MM.1S (cell line): ENCODE data around the gene GOLGA8J.

Experiments used
- DNase-seq: peaks from one replicate; pipeline ENCODE4 v3.0.0-alpha.2; 2015
- H2AFZ ChIP-seq: fragments of 300-600 bp; sonication (generic); 2 replicates; pipeline ENCODE4 v1.6.0; 2016; ENCODE audit warnings: antibody characterized with exemption, low read length
- H3F3A ChIP-seq: fragments of 300-600 bp; sonication (generic); 2 replicates; pipeline ENCODE4 v1.6.1; 2016; ENCODE audit warnings: mild to moderate bottlenecking, antibody characterized with exemption, low read length, moderate library complexity, mixed read lengths; ENCODE audit not compliant: insufficient read depth
- H3K27ac ChIP-seq: fragments of 300-600 bp; sonication (generic); 2 replicates; pipeline ENCODE4 v1.5.1; 2016; ENCODE audit warnings: mild to moderate bottlenecking, low read length
- H3K27me3 ChIP-seq: fragments of 300-600 bp; sonication (generic); replicated peaks from 2 replicates; pipeline ENCODE4 v1.6.0; 2016; ENCODE audit warnings: low read length; ENCODE audit not compliant: insufficient read depth
- H3K36me3 ChIP-seq: fragments of 300-600 bp; sonication (generic); replicated peaks from 2 replicates; pipeline ENCODE4 v1.6.1; 2016; ENCODE audit warnings: mild to moderate bottlenecking, low read length, mixed read lengths; ENCODE audit not compliant: insufficient read depth
- H3K4me1 ChIP-seq: fragments of 300-600 bp; sonication (generic); 2 replicates; pipeline ENCODE4 v1.6.1; 2016; ENCODE audit warnings: low read length, mixed read lengths
- H3K4me2 ChIP-seq: fragments of 300-600 bp; sonication (generic); 2 replicates; pipeline ENCODE4 v1.6.0; 2016; ENCODE audit warnings: low read depth, low read length
- H3K4me3 ChIP-seq: fragments of 300-600 bp; sonication (generic); 2 replicates; pipeline ENCODE4 v1.5.1; 2016; ENCODE audit warnings: low read length, mixed read lengths
- H3K79me2 ChIP-seq: fragments of 300-600 bp; sonication (generic); 2 replicates; pipeline ENCODE4 v1.6.1; 2016; ENCODE audit warnings: mixed run types, low read length, mixed read lengths
- H3K9ac ChIP-seq: fragments of 300-600 bp; sonication (generic); 2 replicates; pipeline ENCODE4 v1.6.1; 2016; ENCODE audit warnings: low read length, mixed read lengths
- H3K9me2 ChIP-seq: fragments of 300-600 bp; sonication (generic); replicated peaks from 2 replicates; pipeline ENCODE4 v1.6.1; 2016; ENCODE audit warnings: mild to moderate bottlenecking, low read length, mixed read lengths; ENCODE audit not compliant: insufficient read depth
- H3K9me3 ChIP-seq: fragments of 300-600 bp; sonication (generic); replicated peaks from 2 replicates; pipeline ENCODE4 v1.6.1; 2016; ENCODE audit warnings: mild to moderate bottlenecking, low read length, mixed read lengths; ENCODE audit not compliant: insufficient read depth
- H4K20me1 ChIP-seq: fragments of 300-600 bp; sonication (generic); 2 replicates; pipeline ENCODE4 v1.6.1; 2016; ENCODE audit warnings: mild to moderate bottlenecking, low read length, moderate library complexity, mixed read lengths; ENCODE audit not compliant: insufficient read depth
- CTCF ChIP-seq: fragments of 300-600 bp; sonication (generic); IDR thresholded peaks from 2 replicates; pipeline ENCODE4 v1.5.1; 2016; ENCODE audit warnings: antibody characterized with exemption, low read length, mixed read lengths
- EZH2 ChIP-seq: fragments of 300-600 bp; sonication (generic); optimal IDR thresholded peaks from 2 replicates; pipeline ENCODE3; 2017; ENCODE audit warnings: low read depth, mild to moderate bottlenecking, antibody characterized with exemption, low read length, mixed read lengths
- EZH2phosphoT487 ChIP-seq: fragments of 300-600 bp; sonication (generic); IDR thresholded peaks from 2 replicates; pipeline ENCODE4 v1.6.1; 2018; ENCODE audit warnings: antibody characterized with exemption, low read length

GOLGA8J gene

GRCh38 chr15:30059771-30060170 is 23.0 kb upstream of the GOLGA8J start:
- Histone ChIP-seq H3K79me2 (no peaks in the 10 kb centered on the region), H3K36me3 (no peaks in the 10 kb centered on the region), H3K9me3 (no peaks in the 10 kb centered on the region), H3K27me3 (no peaks in the 10 kb centered on the region), H3K9me2 (no peaks in the 10 kb centered on the region), H4K20me1 (no peaks in the 10 kb centered on the region), H3K4me2 (no peak overlapping the region), H3K4me3 (no peak overlapping the region), H3K27ac (no peak overlapping the region), H3K4me1 (no peaks in the 10 kb centered on the region), H3F3A (no peaks in the 10 kb centered on the region), H2AFZ (no peak overlapping the region), H3K9ac (no peak overlapping the region)
- TF ChIP-seq EZH2 (no peak), EZH2phosphoT487 (no peak)
- DNase-seq, result no peak

- H3K27ac ChIP-seq, result no peak overlapping the region
- H3F3A ChIP-seq, result no peaks in the 10 kb centered on the region
- no peaks in the 10 kb centered on the region for H3K79me2 ChIP-seq
- TF ChIP-seq CTCF (no peak), EZH2phosphoT487 (no peak), EZH2 (no peak)
- H4K20me1 ChIP-seq, result no peaks in the 10 kb centered on the region
- no peaks in the 10 kb centered on the region for H3K4me1 ChIP-seq
- H3K27me3 ChIP-seq, result no peaks in the 10 kb centered on the region
- no peaks in the 10 kb centered on the region for H3K9me2 ChIP-seq
- H3K4me3 ChIP-seq, result no peak overlapping the region
- H2AFZ ChIP-seq, result no peak overlapping the region
- DNase-seq, result no peak
- no peaks in the 10 kb centered on the region for H3K36me3 ChIP-seq
- no peak overlapping the region for H3K4me2 ChIP-seq
- no peaks in the 10 kb centered on the region for H3K9me3 ChIP-seq
- no peak overlapping the region for H3K9ac ChIP-seq
Measured at GRCh38 chr15:30062881-30063280, 19.9 kb upstream of the GOLGA8J start.

GRCh38 chr15:30063835-30064546 is 18.8 kb upstream of the GOLGA8J start:
- TF ChIP-seq EZH2 (no peak), CTCF (no peak)

GRCh38 chr15:30065025-30065801 is 17.5 kb upstream of the GOLGA8J start:
- H3K27ac ChIP-seq, result no peak overlapping the region
- no peak overlapping the region for H3K4me2 ChIP-seq

More at GRCh38 chr15:30063835-30064546, 18.8 kb upstream of the GOLGA8J start:
- no peak for DNase-seq
- H3K4me3 ChIP-seq, result no peak overlapping the region
- H3K9me3 ChIP-seq, result no peaks in the 10 kb centered on the region
- H3K79me2 ChIP-seq, result no peaks in the 10 kb centered on the region
- no peaks in the 10 kb centered on the region for H3K27me3 ChIP-seq
- no peak overlapping the region for H3K27ac ChIP-seq
- H3K4me2 ChIP-seq, result no peak overlapping the region
- H3K9me2 ChIP-seq, result no peaks in the 10 kb centered on the region
- no peak overlapping the region for H2AFZ ChIP-seq
- no peaks in the 10 kb centered on the region for H3K4me1 ChIP-seq
- H3K9ac ChIP-seq, result no peak overlapping the region
- no peaks in the 10 kb centered on the region for H3F3A ChIP-seq
- no peaks in the 10 kb centered on the region for H3K36me3 ChIP-seq
- no peaks in the 10 kb centered on the region for H4K20me1 ChIP-seq

More at GRCh38 chr15:30065025-30065801, 17.5 kb upstream of the GOLGA8J start:
- no peaks in the 10 kb centered on the region for H3K9me3 ChIP-seq
- no peaks in the 10 kb centered on the region for H3F3A ChIP-seq
- H3K9me2 ChIP-seq, result no peaks in the 10 kb centered on the region
- TF ChIP-seq EZH2 (no peak), EZH2phosphoT487 (no peak), CTCF (no peak)
- H3K27me3 ChIP-seq, result no peaks in the 10 kb centered on the region
- H3K4me1 ChIP-seq, result no peaks in the 10 kb centered on the region
- no peaks in the 10 kb centered on the region for H3K36me3 ChIP-seq
- H4K20me1 ChIP-seq, result no peaks in the 10 kb centered on the region
- H3K4me3 ChIP-seq, result no peak overlapping the region
- H3K79me2 ChIP-seq, result no peaks in the 10 kb centered on the region
- no peak overlapping the region for H3K9ac ChIP-seq
- no peak for DNase-seq
- H2AFZ ChIP-seq, result no peak overlapping the region
